HG03039 (cell line): ENCODE data around the gene SPEG.
A peak's percentile ranks its signal among the peaks of the same experiment; 100 is the strongest.

Experiments
- ATAC-seq: cut with Tn5 transposase; IDR thresholded peaks from one replicate; pipeline ENCODE4 v1.9.1; 2021; ENCODE audit warnings: mild to moderate bottlenecking, moderate library complexity; ENCODE audit not compliant: unreplicated experiment

SPEG gene

DNA sequence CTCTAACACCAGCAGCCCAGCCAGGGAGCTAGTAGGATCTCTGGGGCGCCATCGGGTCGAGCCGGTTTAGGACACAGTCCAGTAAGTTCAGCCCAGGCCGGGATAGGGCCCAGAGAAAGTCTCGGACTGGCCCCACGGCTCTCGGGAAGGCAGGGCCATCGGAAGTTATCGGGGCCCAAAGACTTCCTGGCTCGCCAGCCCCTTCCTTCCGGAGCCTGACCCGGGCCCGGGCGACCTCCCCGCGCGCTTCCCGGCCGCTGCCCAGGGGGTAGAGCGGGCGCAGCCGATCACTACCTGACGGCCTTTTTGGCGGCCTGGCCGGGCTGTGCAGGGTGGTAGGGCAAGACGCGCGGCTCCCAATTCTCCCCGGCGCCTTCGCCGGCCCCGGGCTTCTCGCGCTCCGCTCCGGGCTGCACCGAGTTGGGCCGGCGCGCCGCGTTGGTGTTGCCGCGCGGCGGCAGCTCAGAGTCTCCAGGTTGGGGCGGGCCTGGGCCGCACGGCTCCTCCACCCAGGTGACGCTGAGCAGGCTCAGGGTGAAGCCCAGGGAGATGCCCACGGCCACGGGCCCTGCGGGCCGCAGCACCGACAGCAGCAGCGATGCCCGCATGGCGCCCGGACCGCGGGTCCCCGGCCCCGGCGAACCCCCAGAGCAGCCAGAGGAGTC lies 108.4 kb downstream of the SPEG start:
- peak; percentile 6 for ATAC-seq

DNA sequence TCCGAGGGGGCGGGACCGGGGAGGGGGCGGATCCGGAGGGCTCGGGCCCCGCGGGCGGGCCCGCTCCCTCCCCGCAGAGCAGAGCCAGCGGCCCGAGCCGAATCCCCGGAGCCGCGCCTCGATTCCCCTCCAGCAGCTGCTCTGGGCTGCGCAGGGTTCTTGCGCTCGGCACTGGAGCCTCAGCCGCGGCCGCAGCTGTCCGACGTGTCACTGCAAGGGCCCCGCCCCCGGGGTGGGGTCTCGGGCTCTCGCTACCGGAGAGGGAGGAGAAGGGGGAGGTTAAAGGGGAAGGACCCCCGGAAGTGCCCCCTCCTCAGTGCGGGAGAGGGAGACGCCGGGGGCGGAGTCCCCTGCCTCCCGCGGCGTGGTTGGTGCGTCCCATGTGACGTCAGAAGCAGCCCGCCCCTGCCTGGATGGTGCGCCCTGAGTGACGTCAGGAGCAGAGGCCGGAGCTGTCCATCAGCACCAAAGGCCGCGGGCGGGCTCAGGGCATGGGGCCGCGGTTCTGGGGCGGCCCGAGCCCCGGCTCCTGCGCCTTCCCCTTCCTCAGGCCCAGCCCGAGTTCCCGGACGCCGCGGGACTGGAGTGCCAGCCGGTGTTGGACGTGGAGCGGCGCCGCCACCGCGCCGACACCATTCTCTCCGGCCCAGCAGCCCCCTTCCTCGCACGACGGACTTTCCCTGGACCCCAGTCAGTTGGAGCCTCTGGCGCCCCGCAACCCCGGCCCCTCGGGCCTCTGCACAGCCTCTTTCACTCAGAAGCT lies 109.1 kb downstream of the SPEG start, which contains the start of the genes CHPF and TMEM198:
TSS of gene CHPF (minus strand) at position 214 of the 763 bp plus-strand sequence. CDS start 271 bp downstream, outside the sequence.
TSS of gene TMEM198 (plus strand) at position 433 of the 763 bp plus-strand sequence. CDS start 700 bp downstream, outside the sequence.
- ATAC-seq = peak; percentile 78

DNA sequence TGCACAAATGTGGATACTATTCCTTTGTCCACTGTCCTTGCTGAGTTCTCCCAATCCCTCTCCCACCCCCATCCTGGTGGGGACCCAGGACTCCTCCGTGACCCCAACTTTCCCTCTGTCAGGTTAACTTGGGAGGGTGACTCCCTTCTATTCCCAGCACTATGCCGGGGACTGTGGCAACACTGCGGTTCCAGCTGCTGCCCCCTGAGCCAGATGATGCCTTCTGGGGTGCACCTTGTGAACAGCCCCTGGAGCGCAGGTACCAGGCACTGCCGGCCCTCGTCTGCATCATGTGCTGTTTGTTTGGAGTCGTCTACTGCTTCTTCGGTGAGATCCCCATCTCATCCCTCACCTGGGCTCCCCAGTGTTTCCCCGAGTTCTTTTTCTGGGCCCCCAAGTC lies 109.9 kb downstream of the SPEG start:
- ATAC-seq = no peak

DNA sequence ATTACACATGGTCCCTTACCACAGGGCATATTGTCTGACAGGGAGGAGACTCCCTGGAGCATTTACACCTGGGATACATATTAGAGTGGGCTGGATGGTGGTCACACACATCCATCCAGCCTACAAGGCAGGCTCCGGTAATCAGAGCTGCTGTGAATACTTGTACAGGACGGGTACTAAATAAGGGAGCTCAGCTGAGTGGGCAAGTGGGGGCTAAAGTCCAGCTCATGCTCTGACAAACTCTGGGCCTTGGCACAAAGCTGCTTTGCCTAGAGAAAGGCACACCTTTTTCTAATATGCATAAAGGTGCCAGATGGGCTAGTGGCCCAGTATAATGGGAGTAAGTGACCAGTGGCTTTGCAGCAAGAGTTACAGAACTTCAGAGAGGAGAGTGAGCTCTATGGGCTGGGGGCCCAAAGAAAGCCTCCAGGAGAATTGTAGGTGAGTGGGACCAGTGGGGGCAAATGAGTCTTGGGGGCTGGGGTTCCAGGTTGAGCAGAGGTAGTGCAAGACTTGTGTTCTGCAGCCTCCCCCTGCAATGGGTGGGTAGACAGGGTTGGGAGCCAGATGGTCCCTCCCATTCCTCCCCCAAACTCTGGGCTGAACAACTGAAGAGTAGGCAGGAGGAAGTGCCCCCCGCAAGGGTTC lies 110.8 kb downstream of the SPEG start:
- no peak for ATAC-seq

DNA sequence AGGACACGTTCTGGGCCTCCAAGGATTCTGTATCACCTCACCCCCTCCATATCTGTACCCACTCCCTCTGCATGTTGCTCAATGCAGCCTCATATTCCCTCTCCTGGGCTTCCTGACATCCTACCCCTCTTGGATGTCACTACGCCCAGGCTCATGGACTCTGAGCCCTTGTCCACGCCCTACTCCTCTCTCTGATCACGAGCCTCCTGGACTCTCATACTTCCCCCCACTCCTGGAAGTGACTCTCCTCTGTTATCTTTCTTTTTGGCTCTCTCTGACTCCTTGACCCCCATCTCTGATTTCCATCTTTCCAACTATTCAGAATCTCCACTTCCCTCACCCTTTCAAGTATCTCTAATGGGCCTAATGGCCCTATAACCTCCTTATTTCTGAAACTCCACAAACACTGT lies 111.3 kb downstream of the SPEG start:
- ATAC-seq = no peak

DNA sequence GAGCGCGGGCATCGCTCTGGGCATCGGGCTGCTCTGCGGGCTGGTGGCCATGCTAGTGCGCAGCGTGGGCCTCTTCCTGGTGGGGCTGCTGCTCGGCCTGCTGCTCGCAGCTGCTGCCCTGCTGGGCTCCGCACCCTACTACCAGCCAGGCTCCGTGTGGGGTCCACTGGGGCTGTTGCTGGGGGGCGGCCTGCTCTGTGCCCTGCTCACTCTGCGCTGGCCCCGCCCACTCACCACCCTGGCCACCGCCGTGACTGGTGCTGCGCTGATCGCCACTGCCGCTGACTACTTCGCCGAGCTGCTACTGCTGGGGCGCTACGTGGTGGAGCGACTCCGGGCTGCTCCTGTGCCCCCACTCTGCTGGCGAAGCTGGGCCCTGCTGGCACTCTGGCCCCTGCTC lies 113.0 kb downstream of the SPEG start:
- ATAC-seq = no peak
